Astrocyte of the spinal cord (primary cell): ENCODE measurements around the gene FCHSD2.

Experiments
- DNase-seq: peaks from one replicate; pipeline ENCODE4 v3.0.0; 2011; ENCODE audit warnings: low read depth, low spot score
- H3K4me3 ChIP-seq: 2 replicates; pipeline ENCODE4 v1.5.1; 2011; ENCODE audit warnings: low read depth, mild to moderate bottlenecking, low read length, moderate library complexity
- in situ Hi-C: cut with HindIII; loops from 2 replicates; pipeline ENCODE4 v1.10.0; 2017; ENCODE audit warnings: low sequenced_read_pairs
- TF ChIP-seq, protein P1 (sequence below): IDR thresholded peaks from 2 replicates; pipeline ENCODE4 v1.5.1; 2012; ENCODE audit warnings: low read depth, mild to moderate bottlenecking, low read length, inconsistent platforms

The FCHSD2 gene

DNA sequence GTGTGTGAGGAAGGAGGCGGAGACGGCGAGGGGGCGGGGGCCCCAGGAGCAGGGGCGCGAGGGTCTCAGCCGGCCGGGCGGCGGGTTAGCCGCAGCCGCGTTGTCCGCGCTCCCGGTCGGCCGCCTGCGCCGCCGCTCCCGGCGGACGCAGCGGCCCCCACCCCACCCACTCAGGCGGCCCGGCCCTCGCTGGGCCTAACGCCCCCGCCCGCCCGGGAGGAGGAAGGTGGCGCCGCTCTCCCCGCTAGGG, at the start of gene FCHSD2:
TSS of gene FCHSD2 (minus strand) at position 191 of the 250 bp plus-strand sequence. CDS start 441 bp downstream, outside the sequence.
- TF ChIP-seq, protein P1, sequence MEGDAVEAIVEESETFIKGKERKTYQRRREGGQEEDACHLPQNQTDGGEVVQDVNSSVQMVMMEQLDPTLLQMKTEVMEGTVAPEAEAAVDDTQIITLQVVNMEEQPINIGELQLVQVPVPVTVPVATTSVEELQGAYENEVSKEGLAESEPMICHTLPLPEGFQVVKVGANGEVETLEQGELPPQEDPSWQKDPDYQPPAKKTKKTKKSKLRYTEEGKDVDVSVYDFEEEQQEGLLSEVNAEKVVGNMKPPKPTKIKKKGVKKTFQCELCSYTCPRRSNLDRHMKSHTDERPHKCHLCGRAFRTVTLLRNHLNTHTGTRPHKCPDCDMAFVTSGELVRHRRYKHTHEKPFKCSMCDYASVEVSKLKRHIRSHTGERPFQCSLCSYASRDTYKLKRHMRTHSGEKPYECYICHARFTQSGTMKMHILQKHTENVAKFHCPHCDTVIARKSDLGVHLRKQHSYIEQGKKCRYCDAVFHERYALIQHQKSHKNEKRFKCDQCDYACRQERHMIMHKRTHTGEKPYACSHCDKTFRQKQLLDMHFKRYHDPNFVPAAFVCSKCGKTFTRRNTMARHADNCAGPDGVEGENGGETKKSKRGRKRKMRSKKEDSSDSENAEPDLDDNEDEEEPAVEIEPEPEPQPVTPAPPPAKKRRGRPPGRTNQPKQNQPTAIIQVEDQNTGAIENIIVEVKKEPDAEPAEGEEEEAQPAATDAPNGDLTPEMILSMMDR, result no peak
- DNase-seq, result no peak
- H3K4me3 ChIP-seq, result peak within 1 kb of the TSS; percentile 89
- in situ Hi-C loops, result no loop called here

GRCh38 chr11:73191151-73191550, 49.0 kb upstream of the FCHSD2 start:
- in situ Hi-C loops, result no loop called here

DNA sequence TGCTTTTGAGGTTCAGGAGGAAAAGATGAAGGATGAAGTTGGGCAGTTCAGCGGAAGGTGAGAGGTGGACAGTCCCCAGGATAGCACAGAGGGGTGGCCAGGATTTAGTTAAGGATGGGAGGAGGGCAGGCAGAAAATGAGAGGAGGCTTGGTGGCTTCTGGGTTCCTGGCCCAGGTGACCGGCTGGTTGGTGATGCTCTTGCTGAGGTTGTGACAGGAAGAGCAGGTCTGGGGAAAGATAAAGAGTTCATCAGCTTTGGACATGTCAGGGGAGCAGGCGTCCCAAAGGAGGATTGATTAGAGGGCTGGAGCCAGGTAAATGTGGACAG, 48.4 kb upstream of the FCHSD2 start:
- TF ChIP-seq, protein P1, result no peak
- in situ Hi-C loops, result no loop called here
- DNase-seq, result no peak
- H3K4me3 ChIP-seq, result no peak overlapping the region

More at GRCh38 chr11:73191151-73191550, 49.0 kb upstream of the FCHSD2 start:
- no peak overlapping the region for H3K4me3 ChIP-seq
- DNase-seq, result no peak
- TF ChIP-seq, protein P1, result no peak

DNA sequence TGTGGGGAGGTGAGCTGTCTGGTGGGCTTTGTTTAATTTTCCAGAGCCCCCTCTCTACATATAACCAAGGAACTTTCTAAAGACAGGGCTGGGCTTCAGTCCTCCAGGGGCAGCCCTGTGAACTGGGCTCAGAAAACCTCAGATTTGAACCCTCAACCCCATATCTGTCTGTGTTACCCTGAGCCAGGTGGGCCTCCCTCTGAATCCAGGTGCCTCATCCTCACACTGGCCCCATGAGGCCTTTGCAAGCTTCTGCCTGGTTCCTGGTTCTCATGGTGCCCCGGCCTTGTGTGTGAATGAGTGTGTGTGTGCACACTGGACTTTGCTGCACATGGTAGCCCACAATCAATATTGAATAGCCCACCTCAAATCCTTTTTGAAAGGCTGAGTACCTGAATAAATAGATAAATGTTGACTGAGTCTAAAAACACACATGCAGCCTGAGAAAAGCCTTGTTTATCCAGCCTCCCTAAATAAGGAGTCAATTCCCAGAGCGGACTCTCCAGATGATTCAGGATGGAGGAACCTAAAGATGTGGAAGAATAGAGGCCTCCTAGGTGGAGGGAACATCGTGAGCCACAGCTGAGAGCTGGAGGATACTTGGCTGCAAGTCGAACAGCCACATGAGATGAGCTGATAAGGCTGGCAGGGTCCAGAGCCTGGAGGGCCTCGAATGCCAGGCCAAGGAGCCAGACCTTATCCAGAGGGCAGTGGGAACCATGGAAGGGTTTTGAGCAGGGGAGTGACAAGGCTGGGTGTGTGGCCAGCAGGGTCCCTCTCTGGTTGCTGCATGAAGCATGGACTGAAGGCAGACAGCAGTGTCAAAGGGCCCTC, 47.8 kb upstream of the FCHSD2 start:
- DNase-seq, result no peak
- TF ChIP-seq, protein P1, result no peak
- H3K4me3 ChIP-seq, result no peak overlapping the region
- in situ Hi-C loops, result no loop called here

GRCh38 chr11:73189315-73189714, 47.2 kb upstream of the FCHSD2 start:
- in situ Hi-C loops, result no loop called here
- H3K4me3 ChIP-seq, result no peak overlapping the region
- DNase-seq, result no peak
- TF ChIP-seq, protein P1, result no peak

GRCh38 chr11:73188301-73188700, 46.2 kb upstream of the FCHSD2 start:
- in situ Hi-C loops, result no loop called here
- DNase-seq, result no peak
- TF ChIP-seq, protein P1, result no peak
- H3K4me3 ChIP-seq, result no peak overlapping the region
